HG02973 (cell line): Measurements from ENCODE around the gene KLF13.

ENCODE experiments used
- ATAC-seq: cut with Tn5 transposase; IDR thresholded peaks from one replicate; pipeline ENCODE4 v1.9.1; 2021; ENCODE audit warnings: moderate library complexity; ENCODE audit not compliant: unreplicated experiment

Gene KLF13

DNA sequence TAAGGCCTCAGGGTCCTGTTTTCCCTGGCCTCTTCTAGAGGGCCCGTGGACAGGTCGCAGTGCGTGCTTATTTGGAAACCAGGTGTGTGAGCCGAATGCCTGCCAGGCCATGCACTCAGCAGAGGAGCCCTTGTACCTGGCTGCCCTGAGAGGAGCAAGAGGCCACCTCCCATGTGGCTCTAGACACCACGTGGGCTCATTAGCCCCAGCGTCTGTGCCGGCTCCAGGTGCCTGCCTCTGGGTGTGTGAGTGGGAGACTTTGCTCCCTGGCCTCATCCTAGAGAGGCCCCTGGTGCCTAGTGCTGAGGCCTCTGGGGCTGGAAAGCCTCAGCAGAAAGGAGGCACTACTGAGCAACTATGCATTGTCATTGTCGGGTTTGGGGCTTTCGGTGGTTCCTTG, 50.4 kb downstream of the KLF13 start:
- ATAC-seq = no peak

DNA sequence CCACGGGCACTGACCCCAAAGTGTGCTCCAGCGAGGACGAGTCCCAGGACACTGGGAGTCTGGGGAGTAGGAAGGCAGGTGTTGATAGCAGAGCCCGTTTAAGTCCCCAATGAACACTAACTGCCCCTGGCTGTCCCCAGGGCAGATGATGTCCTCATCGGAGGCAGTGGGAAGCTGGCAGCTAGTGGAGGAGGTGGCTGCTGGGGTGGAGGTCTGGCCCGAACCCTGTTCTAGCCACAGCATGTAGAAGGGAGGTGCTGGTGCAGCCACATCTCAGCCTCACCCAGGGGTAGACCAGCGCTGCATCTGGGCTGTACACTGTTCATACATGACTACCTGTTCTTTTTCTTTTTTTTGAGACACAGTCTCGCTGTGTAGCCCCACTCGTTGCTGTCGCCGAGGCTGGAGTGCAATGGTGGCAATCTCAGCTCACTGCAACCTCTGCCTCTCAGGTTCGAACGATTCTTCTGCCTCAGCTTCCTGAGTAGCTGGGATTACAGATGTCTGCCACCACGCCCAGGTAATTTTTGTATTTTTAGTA, 51.8 kb downstream of the KLF13 start:
- ATAC-seq = no peak

DNA sequence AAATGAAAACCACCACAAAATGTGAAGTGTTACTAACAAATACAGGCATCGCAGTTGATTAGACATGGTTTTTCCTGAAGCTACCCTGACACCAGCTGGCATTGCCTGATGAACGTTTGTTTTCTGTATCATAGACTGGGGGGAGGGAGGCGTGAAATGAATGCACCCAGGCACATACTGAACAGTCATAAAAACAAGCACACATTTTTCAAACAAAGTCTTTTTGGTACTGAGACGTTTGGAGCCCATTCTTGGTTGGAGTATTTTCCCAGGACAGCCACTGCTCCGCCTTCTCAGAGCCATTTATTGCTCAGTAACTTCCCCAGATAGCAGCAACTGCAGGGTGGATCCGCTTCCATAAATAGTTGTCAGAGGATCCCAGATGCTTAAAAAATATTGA, 52.4 kb downstream of the KLF13 start:
- no peak for ATAC-seq

DNA sequence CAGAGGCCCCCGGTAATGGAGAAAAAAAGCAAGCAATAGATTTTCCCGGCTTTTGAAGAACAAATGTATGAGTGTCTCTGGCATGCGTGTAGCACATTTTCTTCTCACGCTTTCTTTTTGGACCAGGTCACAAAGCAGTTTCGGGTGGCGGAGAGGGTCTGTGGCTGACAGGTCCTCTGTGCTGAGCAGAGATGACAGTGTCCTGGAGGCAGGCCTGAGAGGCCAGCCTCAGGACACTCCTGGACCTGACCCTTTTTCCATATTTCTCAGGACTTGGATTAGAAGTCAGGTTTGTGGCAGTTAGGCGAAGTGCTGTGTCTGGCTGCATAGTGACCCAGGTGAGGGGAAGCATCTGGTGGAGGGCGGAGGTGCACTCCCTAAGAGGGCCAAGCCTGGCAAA, 52.9 kb downstream of the KLF13 start:
- no peak for ATAC-seq

DNA sequence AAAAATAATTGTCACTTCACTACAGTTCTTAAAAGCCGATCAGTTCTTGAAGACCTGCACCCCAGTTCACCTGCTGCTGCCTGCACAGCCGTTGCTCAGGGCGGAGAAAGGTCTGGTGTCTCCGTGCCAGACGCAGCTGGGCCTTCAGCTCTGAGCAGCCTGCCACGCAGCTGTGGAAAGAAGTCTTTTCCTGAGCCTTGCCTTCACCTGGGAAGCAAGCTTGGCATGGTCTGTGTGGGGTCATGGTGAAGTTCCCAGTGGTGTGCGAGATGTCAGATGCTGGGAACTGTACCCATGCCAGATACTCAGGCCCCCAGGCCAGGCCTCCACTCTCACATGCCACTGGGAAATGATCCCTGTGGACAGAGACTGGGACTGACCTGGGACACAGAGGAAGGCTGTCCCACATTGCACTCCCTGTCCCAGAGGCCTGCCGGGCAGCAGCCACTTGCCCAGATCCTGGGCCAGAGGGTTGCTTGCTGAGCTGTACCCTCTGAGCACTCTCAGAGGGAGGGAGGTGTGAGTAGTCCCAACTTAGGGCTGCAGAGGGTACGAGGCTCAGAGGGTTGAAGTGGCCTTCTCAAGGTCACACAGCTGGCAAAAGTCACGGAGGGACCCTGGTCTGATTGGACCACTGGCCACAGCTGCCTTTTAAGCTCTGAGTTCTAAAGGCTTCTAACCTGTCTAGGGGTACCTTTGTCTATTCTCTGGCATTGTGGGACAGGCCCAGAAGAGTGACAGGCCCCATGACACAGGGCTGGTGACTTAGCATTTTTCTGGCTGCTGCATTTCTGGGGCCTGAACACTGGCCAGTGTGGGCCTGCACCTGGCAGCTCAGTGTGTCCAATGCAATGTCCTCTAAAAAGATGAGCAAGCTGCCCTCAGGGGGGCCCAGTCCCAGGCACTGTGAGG, 55.4 kb downstream of the KLF13 start:
- no peak for ATAC-seq

DNA sequence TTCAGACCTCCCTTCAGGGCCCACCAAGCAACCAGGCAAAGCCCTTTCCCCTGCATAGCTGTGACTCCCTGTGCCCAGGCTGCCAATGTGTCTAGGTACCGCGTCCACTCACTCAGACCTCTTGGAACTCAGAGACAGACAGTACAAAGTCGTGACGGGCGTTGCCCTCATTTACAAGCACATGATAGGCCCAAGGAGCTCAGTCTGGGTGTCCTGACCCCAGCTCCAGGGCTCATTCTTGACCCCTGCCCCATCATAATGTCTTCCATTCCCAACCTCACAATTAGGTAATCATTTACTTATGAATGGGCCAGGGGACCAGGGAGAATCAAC, 56.0 kb downstream of the KLF13 start:
- no peak for ATAC-seq

DNA sequence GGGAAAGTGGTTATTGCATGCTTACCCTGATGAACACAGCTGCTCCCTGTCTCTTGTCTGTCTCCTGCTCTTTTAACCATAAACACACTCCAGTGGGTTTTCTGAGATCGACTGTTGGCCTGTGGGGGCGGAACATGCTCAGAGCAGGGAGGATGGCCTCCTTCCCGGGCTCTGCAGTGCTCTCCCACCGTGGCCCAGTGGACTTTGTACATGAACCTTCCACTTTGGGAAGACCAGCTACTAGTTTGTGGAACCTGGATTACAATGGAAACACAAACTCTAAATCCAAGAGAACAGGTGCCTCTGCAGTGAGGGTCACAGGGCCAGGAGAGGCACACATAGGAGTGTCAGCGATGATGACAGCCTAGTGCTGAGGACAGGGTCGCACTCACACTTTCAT, 56.5 kb downstream of the KLF13 start:
- ATAC-seq = no peak

DNA sequence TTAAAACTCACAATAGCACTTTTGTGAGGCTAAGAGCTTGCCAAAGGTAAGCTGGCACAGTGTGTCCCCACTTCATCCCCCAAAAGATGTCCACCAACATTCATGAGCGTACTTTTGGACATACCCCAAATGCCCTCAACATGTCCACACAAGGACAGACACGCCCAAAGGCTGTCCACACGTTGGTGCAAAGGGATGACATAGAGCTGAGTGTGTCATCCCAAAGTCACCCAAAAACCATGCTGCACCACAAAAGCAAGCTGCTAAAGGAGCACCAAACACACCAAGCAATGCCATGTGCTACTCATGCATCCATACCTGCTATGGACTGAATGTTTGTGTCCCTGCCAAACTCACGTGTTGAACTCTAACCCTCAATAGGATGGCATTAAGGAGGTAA, 57.9 kb downstream of the KLF13 start:
- ATAC-seq = no peak

DNA sequence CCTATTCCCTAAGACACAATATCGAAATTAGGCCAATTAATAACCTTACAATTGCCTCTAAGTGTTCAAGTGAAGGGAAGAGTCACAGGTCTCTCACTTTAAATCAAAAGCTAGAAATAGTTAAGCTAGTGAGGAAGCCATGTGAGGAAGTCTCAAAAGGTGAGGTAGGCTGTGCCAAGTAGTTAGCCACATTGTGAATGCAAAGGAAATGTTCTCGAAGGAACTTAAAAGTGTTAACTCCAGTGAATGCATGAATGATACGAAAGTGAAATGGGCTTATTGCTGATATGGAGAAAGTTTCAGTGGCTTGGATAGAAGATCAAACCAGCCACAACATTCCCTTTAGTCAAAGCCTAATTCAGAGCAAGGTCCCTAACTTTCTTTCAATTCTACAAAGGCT, 59.1 kb downstream of the KLF13 start:
- no peak for ATAC-seq

DNA sequence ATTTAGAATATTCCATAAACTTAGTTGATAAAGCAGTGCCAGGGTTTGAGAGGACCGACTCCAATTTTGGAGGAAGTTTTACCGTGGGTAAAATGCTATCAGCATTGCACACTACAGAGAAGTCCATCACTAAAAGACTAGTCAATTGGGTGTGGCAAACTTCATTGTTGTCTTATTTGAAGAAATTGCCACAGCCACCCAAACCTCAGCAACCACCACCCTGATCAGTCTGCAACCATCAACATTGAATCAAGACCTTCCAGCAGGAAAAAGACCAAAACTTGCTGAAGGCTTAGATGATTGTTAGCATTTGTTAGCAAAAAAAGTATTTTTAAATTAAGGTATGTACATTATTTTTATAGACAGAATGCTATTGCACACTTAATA, 60.5 kb downstream of the KLF13 start:
- no peak for ATAC-seq

DNA sequence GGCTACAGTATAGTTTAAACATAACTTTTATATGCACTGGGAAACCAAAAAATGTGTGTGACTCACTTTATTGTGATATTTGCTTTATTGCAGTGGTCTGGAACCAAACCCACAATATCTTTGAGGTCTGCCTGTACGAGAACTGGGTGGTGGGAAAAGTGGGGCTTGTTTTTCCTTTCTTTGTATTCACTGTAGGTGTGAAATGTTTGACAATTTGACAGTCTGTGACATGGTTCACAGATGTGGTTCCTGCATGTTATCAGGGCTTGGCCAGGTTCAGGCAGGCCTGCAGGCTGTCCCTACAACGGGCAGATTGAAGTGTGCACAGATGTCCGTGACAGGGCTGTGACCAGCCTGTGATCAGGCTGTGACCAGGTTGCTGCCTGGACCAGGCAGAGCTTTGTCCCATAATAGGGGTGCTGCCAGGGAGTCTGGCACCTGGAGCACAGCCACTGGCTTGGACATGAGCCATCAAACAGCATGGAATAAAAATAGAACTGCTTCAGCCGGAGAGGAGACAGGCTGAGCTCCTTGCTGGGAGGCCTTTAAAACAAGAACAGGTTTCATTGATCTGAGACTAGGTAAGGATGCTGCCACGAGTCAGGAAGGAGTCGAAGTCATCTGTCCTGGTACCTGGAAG, 61.0 kb downstream of the KLF13 start:
- ATAC-seq = no peak

DNA sequence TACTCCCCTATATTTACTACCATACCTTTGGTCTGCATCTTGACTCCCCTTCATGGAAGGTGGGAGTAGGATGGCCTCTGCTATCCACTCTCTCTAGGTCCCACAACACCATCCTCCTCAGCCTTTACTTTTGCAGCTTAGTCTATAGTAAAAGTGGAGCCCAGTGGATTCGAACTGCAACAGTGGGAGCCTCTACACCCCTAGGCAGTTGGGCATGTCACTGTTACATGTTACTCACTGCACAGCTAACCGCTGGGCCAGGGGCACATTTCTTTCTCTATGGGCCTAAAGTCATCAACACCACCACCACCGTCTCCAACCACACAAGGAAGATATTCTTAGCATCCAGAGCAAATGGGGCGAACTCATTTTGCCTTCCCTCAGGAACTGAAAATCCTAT, 62.9 kb downstream of the KLF13 start:
- no peak for ATAC-seq

DNA sequence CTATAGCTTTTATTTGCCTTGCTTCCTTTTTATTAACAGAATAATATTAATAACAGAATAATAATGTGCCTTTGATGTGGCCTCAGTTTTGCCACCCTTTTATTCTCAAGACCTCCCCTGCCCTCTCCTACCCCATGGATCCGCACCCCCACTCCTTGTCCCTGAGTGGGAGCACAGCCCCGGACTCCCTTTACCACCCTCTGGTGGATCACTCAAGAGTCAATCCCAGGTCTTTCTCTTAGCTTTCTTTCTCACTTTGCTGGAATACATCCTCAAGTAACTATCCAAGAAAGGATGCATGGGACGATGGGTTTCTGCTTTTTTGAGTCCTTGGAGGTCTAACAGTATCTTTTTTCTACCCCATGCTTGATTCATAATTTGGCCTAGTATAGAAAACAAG, 63.4 kb downstream of the KLF13 start:
- ATAC-seq = no peak

DNA sequence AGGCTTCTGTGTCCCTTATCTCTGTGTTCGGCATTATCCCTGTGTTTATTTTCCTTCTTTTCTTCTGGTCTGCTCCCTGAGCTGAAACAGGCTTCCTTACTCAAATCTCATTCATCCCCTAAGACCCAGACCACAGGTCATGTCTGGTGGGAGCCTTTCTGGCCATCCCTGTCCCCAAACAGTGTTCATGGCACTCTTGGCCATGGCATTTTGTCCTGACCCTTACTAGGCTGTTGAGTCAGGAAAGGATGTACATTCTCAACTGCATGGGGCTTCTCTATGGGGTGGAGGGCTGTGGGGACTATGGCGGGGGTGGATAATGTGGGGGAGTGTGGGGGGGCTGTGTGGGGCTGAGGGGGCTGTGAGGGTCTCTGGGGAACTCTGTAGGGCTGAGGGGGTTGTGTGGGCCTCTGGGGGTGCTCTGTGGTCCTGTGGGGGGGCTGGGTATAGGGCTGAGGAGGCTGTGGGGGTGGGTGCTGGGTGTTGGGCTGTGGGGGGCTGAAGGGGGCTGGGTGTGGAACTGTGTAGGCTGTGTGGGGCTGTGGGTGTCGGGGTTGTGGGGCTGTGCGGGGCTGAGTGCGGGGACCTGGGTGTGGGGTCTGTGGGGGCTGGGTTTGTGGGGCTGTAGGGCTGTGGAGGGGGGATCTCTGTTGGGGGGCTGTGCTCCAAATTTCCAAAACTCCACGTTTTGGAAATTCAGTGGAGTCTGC, 64.3 kb downstream of the KLF13 start:
- no peak for ATAC-seq

DNA sequence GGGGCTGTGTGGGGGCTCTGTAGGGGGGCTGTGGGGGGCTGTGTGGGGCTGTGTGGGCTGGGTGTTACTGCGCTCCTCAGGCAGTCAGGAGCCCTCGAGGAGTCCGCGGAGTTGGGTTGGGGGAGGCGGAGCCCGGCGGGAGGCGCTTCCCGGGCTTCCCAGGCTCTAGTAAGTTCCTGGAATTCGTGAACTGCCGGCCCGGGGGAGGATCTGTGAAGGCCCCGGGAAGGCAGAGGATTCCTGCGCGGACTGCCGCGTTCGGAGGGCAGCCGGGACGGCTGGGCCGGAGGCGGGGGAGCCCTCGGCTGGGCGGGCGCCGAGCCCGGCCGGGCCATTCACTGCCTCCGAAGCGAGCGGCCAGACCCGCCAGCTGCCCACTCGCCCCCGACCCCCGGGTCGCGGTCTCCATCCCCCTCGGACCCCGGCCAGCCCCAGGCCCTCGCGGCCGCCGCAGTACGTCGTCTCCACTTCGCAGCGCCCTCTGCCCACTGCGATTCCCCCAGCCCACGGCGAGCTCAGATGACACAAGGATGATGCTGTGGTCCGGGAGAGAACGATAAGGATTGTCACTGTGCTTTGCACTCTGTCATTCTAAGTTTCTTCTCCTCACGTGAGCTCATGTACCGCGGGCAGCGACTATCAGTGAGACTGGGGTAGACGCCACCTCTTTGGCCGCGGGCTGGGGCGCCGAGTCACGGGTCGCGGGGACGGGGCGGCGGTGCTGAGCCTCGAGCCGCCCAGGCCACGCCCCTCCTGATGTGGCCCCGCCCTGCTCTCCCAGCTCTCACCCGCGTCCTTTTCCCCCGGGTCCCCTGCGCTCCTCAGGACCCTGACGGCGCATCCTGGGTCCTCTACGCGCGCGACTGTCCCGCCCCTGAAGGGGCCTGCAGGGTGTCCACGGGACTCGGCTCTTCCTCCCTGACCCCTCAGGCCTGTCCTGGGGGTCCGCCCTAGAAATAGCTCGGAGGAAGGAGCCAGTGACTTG, 65.3 kb downstream of the KLF13 start:
- ATAC-seq = peak; percentile 87

DNA sequence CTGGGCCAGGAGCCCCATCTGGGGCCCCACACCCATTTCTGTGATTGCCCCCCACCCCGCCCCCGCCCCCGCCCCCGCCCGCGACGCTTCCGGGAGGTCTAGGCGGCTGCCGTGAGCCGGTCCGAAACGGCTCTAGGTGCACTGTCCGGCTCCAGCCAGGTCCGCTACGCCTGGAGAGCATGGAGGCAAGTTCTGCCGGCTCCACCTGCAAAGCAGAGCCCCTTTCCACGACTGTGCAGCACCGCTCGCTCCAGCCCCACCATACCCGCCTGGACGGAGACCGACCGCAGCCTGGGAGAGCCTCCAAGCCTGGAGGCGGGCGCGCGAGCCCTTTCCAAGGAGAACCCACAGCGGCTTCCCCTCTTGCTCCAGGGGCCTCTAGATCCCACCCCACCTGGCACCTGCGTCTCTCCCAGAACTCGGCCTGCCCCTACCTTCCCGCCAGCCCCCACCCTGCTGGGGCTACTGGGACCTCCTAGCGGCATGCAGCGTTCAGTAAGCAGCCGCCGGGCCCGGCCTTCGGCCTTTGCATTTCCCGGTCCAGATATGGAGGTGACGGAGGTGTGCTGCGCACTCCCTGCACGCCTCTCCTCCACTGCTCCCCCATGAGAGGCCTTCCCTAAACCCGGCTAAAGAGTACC, 66.2 kb downstream of the KLF13 start:
- ATAC-seq = no peak

DNA sequence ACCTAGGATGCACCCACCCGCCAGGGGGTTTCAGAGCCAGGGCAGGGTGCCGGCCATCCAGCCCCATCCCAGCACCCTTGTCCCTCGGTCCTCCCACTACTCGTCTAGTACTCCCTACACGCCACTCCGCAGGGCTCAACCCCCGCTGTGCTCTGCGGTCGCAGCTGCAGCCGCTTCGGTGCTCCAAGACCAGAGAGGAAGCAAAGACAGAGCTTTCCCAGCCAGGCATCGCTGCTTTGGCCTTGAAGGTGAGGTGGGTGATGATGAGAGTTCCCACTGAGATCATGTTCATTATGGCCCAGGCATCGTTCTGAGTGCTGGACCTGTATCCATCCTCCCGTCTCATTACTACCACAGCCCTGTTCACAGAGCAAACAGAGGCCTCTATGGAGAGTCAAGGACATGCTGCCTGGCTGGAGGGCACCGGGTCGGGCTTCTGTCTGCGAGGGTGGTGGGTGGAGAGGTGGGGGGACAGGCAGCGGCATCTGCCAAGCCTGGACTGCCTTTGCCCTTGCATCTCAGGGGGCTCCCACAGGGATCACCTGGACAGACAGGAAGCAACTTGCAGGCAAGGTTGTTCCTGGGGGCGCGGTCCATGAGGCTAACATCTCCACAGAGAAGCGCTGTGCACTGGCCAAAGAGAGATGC, 66.9 kb downstream of the KLF13 start:
- ATAC-seq = no peak

DNA sequence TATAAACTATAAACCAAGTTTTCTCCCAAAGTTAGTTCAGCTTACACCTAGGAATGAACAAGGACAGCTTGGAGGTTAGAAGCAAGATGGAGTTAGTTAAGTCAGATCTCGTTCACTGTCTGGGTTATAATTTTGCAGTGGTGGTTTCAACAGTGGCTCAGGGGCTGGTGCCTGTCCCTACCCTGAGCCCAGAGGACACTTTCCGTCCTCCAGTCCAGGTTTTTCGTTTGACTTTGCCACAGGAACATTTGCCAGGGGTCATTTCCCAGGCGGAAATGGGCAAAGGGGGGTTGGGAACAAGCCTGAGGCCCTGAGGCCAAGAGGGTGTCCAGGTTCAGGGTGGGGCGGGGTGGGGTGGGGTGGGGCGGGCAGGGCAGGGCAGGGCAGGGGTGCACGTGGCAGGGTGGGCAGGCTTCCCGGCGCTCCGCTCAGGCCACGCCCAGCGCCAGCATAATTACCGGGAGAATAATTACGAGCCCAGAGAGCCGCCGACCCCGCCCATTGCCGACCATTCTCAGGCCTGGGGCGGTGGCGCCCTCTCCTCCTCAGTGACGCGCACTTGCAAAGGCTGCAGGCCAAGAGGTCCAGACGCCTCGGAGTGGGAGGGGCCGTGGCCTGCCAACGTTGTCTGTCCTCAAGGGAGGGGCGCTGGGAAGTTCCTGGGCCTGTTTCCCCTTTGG, 70.4 kb downstream of the KLF13 start:
- ATAC-seq = no peak
